Suppressor macrophage (primary cell): Measurements from ENCODE around the gene RALGPS1.

Experiments used
- DNase-seq, 4 experiments: peaks; one replicate each; pipeline ENCODE4 v3.0.0-alpha.2; 2020 to 2022

RALGPS1 gene

DNA sequence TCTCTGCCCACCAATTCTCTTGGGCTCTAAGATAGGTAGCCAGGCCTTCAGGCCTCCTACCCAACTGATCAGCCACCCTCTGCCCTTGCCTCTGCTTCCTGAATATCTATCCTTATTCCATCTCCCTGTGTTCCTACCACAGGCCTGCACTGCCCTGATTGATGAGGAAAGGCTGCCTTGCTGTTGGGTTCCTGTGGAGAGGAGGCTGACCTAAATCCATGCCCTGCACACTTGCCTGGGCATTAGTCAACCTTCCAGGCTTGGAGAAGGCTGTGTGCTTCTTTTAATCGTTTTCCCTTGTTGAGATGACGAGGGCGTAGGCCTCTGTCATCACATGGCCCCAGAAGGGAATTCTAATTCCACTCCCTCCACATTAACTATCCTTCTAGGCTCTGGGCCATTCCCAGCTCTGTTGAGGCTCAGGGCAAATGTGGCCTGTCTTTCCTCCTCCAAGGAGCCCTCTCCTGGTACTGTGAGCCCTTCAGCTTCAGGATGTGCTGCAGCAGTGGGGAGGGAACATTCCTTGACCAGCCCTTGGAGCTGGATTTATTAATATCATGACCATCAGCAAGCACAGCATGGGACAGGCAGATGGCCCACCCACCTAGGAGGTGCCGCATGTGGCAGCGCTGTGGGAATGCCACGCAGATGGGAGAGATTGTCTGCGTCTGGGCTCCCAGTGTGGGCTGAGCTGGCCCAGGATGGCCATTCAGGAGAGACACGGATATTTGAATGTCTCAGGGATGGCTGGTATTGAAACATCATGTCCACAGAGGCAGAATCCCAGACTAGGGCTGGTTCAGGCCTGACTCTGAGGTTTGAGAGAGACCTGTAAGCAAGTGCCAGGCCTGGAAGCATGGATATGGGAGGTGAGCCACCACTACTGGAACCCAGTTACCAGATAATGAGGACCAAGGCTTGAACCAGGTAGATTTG lies 166.9 kb downstream of the RALGPS1 start:
- no peak for DNase-seq

GRCh38 chr9:127083138-127083980 lies 168.8 kb downstream of the RALGPS1 start:
- DNase-seq, result no peak

GRCh38 chr9:127084076-127085039 lies 169.8 kb downstream of the RALGPS1 start:
- DNase-seq, result no peak

GRCh38 chr9:127085186-127085585 lies 170.6 kb downstream of the RALGPS1 start:
- DNase-seq, result no peak

- DNase-seq, result no peak
Observed at GRCh38 chr9:127086771-127087170, 172.2 kb downstream of the RALGPS1 start.

DNA sequence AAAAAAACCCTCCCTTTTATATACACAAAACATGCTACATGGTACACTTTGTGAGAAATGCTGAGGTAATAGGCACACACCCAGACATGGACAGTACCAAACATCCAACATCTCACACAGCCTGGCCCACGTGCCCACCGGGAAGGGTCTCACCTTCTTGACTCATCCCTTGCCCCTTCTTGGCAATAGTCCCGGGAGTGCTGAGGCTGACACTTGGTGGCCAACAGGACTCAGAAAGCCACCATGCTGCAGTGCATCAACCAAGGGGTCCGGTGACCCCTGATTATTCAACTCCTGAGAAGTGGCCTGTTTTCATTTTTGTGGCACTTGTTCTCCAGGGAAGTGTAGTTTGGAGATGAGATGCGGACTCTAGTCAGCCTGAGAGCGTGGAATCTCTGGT lies 172.8 kb downstream of the RALGPS1 start:
- no peak for DNase-seq

GRCh38 chr9:127087836-127088235 lies 173.3 kb downstream of the RALGPS1 start:
- no peak for DNase-seq

DNA sequence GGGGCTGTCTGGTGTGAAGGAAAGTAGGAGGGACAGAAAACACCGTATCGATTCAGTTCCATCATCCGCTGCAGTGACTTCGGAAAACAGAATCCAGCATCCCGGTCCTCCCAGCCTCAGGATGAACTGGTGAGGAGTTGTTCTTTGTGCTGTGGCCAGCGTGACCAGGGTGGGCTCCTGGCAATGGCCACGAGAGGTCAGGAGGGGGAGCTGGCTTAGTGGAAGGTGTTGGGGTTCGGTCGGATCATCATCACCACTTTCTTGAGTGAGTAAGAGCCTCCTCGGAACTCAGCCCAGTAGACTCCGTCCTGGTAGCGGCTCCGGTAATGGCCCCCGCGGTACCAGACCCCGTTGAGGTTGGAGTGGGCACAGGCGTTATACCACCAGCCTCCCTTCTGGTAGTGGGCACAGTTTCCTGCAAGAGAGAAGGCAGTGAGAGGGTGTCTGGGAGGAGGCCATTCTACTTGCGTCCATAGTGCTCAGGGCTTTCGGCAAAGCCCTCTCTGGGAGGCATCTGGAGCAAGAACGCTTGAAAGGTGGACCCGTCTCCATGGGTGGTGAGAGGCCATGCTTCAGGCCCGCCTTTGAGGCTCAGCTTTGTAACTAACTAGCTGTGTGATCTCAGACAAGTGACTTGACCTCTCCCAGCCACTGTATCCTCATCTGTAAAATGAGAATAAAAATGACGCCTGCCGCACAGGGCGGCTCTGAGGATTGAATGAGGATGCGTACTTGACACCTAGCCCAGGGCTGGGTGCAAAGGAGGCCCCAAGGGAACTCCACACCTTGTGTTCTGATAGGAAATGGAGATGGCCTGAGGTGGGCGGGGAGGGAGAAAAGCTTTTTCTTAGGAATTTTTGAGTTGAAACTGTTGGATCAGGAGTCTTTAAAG lies 174.4 kb downstream of the RALGPS1 start:
- no peak for DNase-seq

GRCh38 chr9:127089631-127090081 lies 175.1 kb downstream of the RALGPS1 start:
- no peak for DNase-seq

GRCh38 chr9:127090341-127090985 lies 175.9 kb downstream of the RALGPS1 start:
- no peak for DNase-seq

DNA sequence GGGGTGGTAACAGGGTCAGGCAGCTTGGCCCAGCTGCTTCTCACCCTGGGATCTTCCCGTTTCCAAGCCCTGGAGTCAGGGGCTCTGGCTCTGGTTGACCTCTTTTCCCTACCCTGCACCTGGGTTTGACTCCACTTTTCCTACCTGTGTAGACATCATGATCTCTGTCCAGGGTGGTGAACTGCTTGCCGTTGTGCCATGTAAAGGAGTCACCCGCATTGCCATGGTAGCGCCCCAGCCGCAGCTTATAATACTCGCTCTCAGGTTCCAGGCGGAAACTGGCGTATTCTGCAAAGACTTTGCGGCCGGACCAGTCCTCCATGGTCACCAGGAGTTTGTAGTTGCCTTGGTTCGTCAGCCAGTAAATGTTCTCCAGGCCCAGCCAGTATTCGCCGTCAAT lies 176.9 kb downstream of the RALGPS1 start:
- DNase-seq, result no peak

DNA sequence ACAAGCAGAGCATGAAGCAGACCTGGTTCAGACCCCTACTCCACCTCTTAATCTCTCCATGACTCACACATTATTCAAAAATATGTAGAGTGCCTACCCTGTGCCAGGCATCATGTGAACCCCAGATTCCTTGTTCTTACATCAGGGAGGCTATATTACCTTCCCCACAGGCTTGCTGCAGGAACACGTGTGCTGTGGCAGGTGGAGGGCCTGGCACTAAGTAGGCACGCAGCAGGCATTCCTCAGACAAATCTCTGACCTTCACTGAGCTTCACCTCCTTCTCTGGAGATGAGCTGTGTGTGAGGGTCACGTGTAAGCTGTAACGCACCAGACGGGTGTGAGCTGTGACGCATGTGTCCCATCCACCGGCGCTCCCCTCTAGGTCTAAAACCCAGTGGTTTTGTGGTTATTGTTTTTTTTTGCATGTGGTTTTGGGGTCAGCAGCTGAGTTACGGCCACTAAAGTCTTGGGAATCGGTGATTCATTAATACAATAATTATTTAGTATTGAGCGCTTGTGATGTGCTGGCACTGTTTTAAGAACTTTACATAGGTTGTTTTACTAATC lies 177.5 kb downstream of the RALGPS1 start:
- DNase-seq, result no peak

- DNase-seq, result no peak
Observed at GRCh38 chr9:127093319-127094020, 178.9 kb downstream of the RALGPS1 start.

- no peak for DNase-seq
Observed at GRCh38 chr9:127095411-127095810, 180.8 kb downstream of the RALGPS1 start.

- no peak for DNase-seq
Observed at GRCh38 chr9:127096208-127096607, 181.6 kb downstream of the RALGPS1 start.

GRCh38 chr9:127097683-127098082 lies 183.1 kb downstream of the RALGPS1 start:
- no peak for DNase-seq

DNA sequence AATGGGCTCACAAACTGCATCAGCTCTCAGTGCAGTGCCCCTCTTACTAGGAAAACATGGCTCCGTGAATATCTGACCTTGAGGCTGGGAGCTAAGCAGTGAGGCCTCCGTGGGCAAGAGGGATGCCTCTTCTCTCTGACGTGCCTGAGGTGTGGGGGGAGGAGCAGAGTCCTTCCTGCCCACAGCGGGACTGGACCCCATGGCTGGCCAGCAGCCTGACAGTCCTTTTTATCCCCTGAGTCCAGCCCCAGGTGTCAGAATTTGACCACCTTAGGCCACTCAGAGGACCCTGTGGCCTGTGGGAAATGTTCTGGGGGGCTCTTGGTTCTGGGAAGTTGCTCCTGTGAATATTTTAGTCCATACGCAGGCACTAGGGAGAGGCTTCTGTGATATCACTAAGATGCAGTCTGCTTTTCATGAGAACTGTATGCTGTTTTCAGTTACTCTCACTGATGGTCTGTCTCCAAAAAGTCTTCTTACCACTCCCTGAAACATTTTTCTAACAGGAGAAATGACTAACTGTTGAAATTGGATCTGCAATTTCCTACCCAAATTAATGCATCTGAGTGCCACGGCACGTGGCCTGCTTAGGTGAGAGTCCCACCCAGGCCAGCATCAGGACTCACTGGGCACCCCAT lies 184.5 kb downstream of the RALGPS1 start:
- no peak for DNase-seq

DNA sequence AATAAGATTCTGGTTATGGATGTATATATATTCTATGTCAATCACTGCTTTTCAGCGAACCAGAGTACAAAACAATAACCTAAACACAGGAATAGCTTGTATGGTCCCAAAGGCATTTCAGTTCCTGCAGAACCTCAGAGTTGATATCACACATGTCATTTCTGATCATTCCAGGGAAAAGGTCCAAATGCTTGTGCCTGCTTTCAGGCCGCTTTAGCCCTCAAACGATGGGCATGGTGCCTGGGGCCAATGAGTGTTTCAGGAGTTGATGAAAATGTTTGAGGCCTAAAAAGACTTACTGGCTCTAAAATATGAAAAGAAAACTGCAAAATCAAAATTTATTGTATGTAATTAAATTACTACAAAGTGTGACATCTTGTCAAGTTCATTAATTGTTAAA lies 185.1 kb downstream of the RALGPS1 start:
- no peak for DNase-seq

- DNase-seq, result no peak
Observed at GRCh38 chr9:127102176-127102575, 187.6 kb downstream of the RALGPS1 start.
